Measurements from ENCODE around the gene DNAI2.
A peak's percentile ranks its signal among the peaks of the same experiment; 100 is the strongest.
"Not testable (repeated sequence)": the region's sequence is repeated elsewhere in the genome, so short reads cannot be mapped to it uniquely, and the experiment has no call there.

The DNAI2 gene

DNA sequence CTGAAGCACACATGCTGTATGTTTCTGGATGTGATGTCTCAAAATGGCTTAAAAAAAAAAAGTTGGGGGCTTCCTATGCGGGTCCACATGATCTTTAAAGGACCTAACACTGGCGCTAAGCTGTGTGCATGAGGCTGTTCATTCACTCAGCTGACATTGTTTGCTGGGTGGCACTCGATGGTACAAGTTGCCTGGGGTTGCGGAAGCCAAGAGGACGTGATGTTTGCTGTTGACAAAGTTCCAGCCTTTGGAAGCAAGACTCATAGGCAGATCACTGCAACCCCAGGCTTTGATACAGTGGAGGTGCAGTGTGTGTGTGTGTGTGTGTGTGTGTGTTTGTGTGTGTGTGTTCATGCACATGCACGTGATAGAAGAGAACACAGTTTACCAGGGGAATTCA, 29.5 kb upstream of the DNAI2 start:
- no peak for DNase-seq (ENCODE audit: low read depth)

DNA sequence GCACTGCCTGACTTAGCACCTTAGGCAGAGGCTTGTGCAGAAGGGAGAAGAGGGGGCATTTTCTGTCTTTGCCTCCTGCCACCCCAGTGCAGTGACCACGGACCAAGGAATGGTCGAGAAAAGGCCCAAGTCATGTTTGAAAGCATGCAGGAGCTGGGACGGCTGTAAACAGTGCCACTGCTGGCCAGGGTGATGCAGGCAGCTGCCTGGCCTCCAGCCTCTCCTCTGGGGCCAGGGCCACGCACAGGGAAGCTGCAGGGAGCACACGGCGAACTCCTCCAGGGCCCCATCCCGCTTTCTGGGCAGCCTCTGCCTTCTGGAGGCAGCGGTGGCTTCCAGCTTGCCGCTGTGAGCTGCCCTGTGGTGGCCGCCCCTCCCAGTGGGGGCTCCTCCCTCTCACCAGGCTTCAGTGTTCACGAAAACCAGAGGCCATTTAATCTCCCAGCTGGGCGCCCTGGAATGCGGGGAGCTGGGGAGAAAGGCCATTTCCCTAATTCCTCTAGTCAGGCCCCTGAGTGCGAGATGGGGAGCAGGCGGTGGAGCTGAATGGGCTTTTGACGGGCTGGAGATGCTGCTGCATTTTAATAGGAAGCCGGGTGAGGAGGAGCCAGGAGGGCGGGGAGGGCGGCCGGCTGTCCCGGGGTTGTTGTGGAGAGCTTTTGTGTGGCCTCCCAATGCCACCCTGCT, 28.7 kb upstream of the DNAI2 start:
- DNase-seq (ENCODE audit: low read depth): peak; percentile 2

GRCh38 chr17:74245871-74246270, 28.2 kb upstream of the DNAI2 start:
- no peak for DNase-seq (ENCODE audit: low read depth)

GRCh38 chr17:74249590-74250270, 24.3 kb upstream of the DNAI2 start:
- no peak for DNase-seq (ENCODE audit: low read depth)

DNA sequence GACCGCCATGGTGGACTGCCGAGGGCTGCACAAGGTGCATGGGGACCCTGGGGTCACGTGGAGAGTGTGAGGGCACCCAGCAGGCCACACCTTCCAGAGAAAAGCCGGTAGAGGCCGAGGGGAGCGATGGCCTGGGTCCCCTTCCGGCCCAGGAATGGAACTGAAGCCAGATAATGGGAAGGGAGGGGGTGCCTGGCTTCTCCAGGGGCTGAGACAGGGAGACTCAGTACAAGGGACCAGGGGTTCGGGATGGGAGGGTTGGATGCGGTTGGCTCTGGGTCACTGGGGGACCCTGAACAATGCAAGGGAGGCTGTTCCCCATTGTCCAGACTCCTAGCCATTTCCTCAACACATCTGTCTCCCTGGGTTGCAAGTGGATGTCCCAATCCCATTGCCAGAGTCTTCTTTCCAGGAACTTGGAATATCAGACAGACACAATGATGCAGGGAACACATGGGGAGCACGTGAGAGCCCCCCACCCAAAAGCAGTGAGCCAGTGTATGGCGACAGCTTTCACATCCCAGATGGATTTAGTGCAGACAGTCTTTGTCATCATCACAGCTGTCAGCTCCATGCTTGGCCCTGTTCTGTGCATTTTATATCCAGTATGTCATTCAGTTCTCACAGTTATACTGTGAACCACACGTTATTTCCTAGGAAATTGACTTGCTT, 23.6 kb upstream of the DNAI2 start:
- no peak for DNase-seq (ENCODE audit: low read depth)

DNA sequence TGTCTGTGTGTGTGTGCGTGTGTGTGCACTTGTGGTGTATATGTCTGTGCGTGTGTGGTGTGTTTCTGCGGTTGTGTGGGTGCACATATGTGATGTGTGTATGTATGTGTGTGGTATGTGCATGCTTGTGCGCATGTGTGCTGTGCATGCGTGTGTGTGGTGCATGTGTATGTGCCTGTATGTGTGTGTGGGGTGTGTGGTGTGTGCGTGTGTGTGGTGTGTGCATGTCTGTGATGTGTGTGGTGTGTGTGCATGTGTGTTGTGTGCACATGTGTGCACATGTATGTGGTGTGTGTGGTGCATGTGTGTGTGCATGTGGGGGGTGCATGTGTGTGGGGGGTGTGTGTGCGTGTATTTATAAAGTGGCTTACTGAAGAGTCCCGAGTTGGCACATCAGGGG, 23.0 kb upstream of the DNAI2 start:
- DNase-seq (ENCODE audit: low read depth): no peak

DNA sequence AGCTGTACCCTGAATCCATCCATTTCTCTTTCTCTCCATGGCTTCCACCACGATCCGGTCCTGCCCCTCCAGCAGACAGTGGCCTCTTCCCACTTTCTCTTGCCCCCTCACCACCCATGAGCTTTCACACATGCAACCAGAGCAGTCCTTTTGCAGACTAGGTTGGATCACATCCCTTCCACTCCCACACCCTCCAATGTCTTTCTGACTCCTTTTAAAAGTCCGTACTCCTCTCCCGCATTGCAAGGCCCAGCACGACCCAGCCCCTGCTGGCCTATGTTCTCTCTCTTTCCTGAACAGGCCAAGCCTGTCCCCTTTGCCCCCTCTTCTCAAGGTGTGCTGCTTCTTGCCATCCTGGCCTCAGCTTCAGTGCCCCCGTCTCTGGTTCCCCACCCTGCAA, 22.5 kb upstream of the DNAI2 start:
- no peak for DNase-seq (ENCODE audit: low read depth)

DNA sequence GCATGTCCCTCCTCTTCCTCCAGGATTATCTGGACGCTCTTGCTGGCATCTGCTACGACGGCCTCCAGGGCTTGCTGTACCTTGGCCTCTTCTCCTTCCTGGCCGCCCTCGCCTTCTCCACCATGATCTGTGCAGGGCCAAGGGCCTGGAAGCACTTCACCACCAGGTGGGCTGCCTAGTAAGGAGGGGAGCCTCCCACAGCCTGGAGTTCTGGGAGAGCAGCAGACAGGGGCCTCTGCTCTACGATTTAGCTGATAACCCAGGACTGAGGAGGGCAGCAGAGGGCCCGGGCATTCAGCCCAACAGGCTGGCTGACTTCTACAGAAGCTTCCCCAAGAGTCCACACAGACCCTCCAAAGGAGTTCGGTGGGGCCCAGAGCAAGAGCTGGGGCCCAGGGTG, 21.8 kb upstream of the DNAI2 start:
- DNase-seq (ENCODE audit: low read depth): no peak

- no peak for DNase-seq (ENCODE audit: low read depth)
These were observed 21.0 kb upstream of the DNAI2 start for GRCh38 chr17:74253036-74253435.

- no peak for DNase-seq (ENCODE audit: low read depth)
These were observed 16.7 kb upstream of the DNAI2 start for GRCh38 chr17:74257311-74257710.

GRCh38 chr17:74259667-74260524, 14.1 kb upstream of the DNAI2 start:
- no peak for DNase-seq (ENCODE audit: low read depth)

GRCh38 chr17:74260525-74260850, 13.5 kb upstream of the DNAI2 start:
- no peak for DNase-seq (ENCODE audit: low read depth)

- DNase-seq (ENCODE audit: low read depth): no peak
These were observed 11.4 kb upstream of the DNAI2 start for GRCh38 chr17:74262601-74263000.

- DNase-seq (ENCODE audit: low read depth): not testable (repeated sequence)
These were observed 7.0 kb upstream of the DNAI2 start for GRCh38 chr17:74267054-74267453.

DNA sequence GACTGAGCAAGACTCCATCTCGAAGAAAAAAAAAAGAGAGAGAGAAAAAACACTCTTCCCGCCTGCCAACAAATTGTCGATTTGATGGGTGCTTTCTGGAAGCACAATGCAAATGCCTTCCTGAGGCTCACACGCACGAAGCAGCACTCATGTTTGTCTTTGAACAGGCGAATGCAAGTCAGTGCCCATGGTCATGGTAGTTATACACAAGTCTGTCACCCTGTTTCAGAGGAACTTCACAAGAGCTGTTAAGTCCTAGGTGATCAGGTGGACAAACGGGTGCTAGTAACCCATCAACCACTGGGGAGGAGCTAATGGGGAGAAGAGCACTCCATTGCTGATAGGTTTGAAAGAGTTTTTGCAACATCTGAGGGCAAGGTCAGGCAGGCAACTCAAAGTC, 6.5 kb upstream of the DNAI2 start:
- DNase-seq (ENCODE audit: low read depth): no peak

DNA sequence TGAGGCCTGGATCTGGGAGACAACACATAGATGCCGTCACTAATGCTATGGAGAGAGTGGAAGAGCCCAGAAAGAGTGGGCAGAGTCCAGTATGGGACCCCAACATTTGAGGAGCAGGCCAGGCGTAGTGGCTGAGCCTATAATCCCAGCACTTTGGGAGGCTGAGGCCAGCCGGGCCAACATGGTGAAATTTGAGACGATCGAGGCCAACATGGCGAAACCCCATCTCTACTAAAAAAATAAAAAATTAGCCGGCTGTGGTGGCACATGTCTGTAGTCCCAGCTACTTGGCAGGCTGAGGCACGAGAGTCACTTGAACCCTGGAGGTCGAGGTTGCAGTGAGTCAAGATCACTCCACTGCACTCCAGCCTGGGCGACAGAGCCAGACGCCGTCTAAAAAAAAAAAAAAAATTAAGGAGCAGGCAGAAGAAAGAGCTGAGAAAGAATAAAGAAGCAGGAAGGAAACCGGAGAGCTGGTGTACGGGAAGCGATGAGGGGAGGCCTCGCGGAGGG, 6.0 kb upstream of the DNAI2 start:
- DNase-seq (ENCODE audit: low read depth): no peak

GRCh38 chr17:74268558-74268957, 5.5 kb upstream of the DNAI2 start:
- no peak for DNase-seq (ENCODE audit: low read depth)

DNA sequence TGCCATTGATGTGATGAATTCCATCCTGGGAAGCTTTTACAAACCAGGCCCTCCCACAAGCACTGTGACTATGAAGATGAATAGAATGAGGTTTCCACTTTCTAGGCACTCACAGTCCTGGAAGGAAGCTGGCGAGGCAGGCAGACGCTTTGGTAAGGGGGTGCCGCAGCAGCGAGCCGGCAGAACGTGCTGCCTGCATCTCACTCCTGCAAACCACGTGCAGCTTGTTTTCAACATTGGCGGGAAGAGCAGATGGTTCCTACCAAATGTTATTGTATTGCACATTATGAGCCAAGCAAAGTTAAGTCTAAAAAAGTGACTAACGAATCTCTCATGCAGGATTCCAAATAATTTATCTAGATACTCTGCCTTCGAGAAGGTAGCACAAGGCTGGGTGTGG, 3.7 kb upstream of the DNAI2 start:
- no peak for DNase-seq (ENCODE audit: low read depth)

DNA sequence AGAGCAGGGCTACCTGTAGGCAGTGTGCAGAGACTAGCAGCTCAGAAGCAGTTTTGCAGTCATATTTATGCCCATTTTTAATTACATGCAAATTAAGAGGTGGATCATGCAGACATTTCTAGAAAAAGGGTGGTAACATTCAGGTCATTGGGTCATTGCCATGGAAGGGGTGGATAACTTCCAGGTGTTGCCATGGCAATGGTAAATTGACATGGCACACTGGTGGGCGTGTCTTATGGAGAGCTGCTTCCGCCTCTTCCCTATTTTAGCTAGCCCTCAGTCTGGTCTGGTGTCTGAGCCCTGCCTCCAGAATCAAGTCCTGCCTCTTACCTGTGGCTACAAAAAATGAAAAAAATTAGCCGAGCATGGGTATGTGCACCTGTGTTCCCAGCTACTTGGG, 2.8 kb upstream of the DNAI2 start:
- no peak for DNase-seq (ENCODE audit: low read depth)

DNA sequence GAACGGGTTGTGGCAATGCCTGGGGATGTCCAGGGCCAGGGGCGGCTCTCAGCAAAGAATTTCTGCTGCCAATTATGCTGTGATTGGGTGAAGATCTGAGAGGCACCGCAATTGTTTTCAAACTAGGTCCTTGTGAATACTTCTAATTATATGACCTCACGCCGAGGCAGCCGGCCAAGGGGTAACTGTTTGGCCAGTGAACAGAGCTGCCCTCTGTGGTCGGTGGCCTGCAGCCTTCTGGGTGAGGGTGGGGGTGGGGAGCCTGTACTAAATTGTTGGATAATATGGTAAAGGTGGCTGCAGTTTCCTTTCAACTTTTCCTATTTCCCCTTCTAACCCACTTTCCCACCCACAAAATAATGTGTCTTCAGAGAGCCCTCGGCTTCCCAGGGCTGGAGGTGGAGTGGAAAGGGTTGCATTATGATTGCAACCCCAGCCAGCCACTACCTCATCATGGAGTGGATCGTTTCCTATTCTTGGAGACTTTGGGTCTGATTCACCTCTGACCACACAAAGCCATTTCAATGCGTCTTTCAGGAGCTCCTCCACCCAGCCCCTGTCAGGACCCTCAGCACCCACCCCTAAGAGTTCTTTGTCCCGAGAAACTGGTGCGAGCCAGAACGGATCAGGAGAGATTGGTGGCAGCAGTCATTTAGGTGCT, 2.0 kb upstream of the DNAI2 start:
- DNase-seq (ENCODE audit: low read depth): no peak

DNA sequence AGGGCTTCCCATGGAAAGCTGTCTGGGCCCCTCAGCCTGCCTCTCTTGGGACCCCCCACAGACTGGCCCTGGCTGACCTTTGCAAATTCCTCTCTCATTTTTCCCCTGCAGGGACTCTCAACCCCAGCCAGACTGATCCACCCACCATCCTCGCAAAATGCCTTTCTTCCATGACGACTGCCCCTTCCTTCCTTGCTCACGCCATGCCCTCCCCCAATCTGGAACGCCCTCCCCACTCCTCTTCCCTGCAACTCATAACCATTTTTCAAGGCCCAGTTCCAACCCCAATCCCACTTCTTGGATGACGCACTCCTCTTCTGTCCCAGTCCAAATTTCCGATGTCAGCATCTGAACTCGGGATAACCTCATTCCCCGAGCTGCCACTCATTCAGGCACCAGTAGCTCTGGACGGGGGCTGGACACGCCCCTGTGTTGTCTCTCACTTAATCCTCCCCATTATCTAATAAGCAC, 1.3 kb upstream of the DNAI2 start:
- DNase-seq (ENCODE audit: low read depth): no peak
